ENCODE results near the gene GPR3.

GPR3 gene

DNA sequence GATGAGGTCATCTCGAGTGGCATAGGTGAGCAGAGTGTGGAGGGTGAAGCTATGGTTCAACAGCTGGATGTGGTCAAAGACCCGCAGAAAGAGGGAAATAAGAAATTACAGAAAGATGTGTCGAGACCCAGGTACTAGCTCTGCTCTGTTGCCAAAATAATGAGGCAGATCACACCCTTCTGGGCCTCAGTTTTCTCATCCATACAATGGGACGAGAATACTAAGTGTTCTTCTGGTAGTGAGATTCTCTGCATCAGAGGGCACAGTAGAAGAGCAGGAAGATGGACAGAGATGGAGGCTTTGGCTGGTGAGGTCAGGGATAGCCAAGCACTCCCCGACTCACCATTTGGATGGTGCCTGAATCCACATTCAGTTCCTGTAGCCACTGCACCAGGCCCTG is 36.7 kb upstream of the GPR3 start:
- no peak for DNase-seq (ENCODE audit: low read depth in 2 of 2)
- no peak overlapping the region for H3K4me3 ChIP-seq (replicated peaks in 1 of 2; ENCODE audit: low read depth in 2 of 2, low read length in 2 of 2)
- TF ChIP-seq, protein P1, sequence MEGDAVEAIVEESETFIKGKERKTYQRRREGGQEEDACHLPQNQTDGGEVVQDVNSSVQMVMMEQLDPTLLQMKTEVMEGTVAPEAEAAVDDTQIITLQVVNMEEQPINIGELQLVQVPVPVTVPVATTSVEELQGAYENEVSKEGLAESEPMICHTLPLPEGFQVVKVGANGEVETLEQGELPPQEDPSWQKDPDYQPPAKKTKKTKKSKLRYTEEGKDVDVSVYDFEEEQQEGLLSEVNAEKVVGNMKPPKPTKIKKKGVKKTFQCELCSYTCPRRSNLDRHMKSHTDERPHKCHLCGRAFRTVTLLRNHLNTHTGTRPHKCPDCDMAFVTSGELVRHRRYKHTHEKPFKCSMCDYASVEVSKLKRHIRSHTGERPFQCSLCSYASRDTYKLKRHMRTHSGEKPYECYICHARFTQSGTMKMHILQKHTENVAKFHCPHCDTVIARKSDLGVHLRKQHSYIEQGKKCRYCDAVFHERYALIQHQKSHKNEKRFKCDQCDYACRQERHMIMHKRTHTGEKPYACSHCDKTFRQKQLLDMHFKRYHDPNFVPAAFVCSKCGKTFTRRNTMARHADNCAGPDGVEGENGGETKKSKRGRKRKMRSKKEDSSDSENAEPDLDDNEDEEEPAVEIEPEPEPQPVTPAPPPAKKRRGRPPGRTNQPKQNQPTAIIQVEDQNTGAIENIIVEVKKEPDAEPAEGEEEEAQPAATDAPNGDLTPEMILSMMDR (IDR thresholded peaks at IDR 0.05; ENCODE audit: low read depth, low read length): no peak

DNA sequence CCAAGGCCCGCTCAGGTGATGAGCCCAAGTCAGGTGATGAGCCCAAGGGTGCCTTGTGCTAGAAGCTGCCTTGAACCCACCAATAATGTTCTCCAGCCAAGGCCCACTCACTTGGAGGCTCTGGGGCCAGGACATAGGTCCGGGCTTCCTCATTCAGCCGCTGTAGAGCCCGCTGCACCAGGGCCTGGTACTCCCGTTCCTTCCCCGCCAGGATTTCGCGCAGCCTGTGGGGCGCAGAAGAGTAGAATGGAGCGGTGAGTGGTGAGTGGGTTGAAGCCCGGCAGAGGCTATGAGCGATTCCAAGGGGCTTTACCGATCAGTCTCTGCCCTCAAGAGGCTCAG is 36.2 kb upstream of the GPR3 start:
- TF ChIP-seq, protein P1 (IDR thresholded peaks at IDR 0.05; ENCODE audit: low read depth, low read length): no peak
- H3K4me3 ChIP-seq (replicated peaks in 1 of 2; ENCODE audit: low read depth in 2 of 2, low read length in 2 of 2): no peak overlapping the region
- DNase-seq (ENCODE audit: low read depth in 2 of 2): no peak

DNA sequence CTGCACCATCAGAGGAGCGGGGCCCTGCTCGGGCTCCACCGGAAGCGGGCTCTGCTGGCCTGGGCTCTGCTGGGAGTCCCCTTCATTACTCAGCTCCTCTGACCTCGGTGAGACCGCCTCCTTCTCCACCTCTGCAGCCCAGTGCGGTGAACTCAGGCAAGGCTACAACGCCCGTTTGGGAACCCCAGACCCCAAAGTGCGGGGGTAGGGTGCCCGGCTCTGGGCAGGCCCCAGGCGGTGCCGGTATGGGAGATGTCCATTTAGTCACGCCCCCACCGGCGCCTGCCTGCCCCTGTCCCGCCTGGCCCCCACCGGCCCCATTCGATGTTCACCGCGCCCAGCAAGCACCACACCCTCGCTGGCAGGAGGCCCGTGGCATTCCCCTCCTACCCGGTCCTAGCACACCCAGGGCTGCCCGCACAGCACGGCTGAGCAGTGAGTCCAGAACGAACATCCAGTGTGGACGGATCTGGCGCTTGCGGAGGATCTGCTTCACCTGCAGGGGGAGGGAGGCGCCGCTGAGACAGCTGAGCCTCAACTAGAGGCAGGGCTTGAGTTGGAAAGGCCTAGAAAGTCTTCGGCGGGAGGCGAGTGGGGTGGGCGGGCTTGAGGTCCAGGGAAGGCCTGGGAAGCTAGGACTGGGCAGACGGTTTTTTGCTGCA is 35.7 kb upstream of the GPR3 start:
- DNase-seq (ENCODE audit: low read depth in 2 of 2): no peak
- H3K4me3 ChIP-seq (replicated peaks in 1 of 2; ENCODE audit: low read depth in 2 of 2, low read length in 2 of 2): no peak overlapping the region
- TF ChIP-seq, protein P1 (IDR thresholded peaks at IDR 0.05; ENCODE audit: low read depth, low read length): no peak

DNA sequence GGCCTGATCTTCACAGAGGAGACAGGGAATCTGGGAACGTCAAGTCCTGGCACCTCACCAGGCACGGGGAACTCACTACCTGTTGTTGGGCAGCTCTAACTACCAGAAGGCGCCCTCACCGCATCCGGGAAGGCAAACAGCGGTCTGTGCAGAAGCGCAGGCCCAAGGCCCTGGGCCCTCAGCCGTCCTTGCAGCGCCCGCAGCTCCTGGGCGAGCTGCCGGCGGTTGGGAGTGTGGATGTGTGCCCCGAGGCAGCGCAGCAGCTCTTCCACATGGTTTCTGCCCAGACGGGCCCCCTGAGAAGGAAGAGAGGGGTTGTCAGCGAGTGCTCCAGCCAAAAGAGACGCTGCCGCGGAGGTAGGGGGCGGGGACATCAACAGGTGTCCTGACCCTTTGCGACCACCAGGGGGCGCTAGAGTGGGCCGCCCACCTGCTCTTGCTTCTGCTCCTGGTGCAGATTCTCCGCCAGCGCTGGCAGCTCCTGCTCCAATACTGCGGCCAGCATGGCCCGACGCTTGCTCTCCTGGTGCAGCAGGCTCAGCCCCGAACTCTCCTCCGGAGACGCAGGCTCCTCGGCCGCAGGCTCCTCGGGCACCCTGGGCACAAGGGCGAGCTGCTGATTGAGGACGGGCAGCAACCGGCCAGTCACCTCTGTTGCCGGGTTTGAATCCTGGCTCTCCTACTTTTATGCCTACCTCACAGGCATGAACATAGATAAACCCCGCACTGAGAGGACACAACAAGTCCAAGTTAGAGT is 35.0 kb upstream of the GPR3 start:
- TF ChIP-seq, protein P1 (IDR thresholded peaks at IDR 0.05; ENCODE audit: low read depth, low read length): peak; percentile 90
- DNase-seq (ENCODE audit: low read depth in 2 of 2): peak; percentile 53 to 67
- no peak overlapping the region for H3K4me3 ChIP-seq (replicated peaks in 1 of 2; ENCODE audit: low read depth in 2 of 2, low read length in 2 of 2)

DNA sequence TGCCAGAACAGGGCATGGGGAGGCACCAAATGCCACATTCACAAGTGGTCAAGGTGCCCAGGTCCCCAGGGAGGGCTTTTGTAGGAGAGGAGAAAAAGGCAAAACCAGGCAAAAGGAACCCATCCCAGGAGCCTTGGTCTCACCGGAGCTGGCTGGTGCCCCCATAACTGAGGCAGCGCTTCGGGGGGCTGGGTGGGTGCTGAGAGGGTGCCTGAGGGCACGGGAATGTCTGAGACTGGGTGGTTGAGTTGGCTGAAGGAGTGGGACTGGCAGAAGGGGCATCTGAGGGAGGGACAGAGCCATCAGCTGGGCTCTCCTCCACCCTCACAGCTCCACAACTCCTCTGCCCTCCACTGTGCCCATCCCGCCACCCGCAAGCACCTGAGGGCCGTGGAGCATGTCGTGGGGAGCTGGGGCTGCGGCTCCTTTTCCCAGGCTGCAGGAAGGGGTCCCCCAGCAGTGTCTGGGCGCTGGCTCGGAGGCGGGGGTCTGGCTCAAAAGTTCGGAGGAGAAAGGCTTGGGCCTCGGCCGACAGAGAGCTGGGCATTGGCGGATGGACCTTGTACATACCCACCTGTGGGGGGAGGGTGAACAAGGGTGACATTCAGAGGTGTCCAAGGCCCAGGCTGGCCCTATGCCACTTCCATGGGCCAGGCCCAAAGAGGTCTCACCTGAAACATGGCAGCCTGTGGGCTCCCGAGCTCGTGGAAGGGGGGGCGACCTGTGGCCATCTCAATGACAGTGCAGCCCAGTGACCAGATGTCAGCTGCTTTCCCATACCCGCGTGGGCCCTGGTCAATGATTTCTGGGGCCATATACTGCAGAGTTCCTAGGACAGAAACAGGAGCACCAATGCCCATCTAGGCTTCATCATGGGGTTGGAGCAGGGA is 34.1 kb upstream of the GPR3 start:
- TF ChIP-seq, protein P1 (IDR thresholded peaks at IDR 0.05; ENCODE audit: low read depth, low read length): no peak
- no peak overlapping the region for H3K4me3 ChIP-seq (replicated peaks in 1 of 2; ENCODE audit: low read depth in 2 of 2, low read length in 2 of 2)
- DNase-seq (ENCODE audit: low read depth in 2 of 2): no peak

DNA sequence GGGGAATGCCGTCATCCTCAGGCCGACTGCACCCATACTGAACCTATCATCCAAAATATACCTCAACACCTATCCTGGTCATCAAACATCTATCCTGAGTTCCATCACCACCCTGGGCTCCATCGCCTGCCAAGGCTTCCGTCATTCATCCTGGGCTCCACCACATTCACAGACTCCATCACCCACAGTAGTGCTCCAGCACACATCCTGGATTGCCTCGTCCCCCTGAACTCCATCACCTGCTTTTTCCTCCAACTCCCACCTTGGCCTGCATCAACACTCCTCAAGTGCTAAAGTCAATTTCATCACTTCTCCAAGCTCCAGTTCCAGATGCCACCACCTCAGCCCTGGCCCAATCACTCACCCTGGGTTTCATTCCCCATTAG is 33.5 kb upstream of the GPR3 start:
- no peak for DNase-seq (ENCODE audit: low read depth in 2 of 2)
- TF ChIP-seq, protein P1 (IDR thresholded peaks at IDR 0.05; ENCODE audit: low read depth, low read length): no peak

More for the DNA sequence above, 33.5 kb upstream of the GPR3 start:
- no peak overlapping the region for H3K4me3 ChIP-seq (replicated peaks in 1 of 2; ENCODE audit: low read depth in 2 of 2, low read length in 2 of 2)
